Brain microvascular endothelial cell (primary cell): Measurements from ENCODE around the gene EFHC1.
A peak's percentile ranks its signal among the peaks of the same experiment; 100 is the strongest.
"Not testable (repeated sequence)": the region's sequence is repeated elsewhere in the genome, so short reads cannot be mapped to it uniquely, and the experiment has no call there.

Source experiments
- DNase-seq: peaks from one replicate; pipeline ENCODE4 v3.0.0-alpha.2; 2020
- H3K27ac ChIP-seq: fragments of 250-450 bp; sonication (Bioruptor Pico); 2 replicates; pipeline ENCODE4 v1.5.1; 2020; ENCODE audit warnings: mild to moderate bottlenecking, moderate library complexity
- H3K27me3 ChIP-seq: fragments of 250-450 bp; sonication (Bioruptor Pico); replicated peaks from 2 replicates; pipeline ENCODE4 v1.5.1; 2020; ENCODE audit warnings: mild to moderate bottlenecking
- H3K36me3 ChIP-seq: fragments of 250-450 bp; sonication (Bioruptor Pico); replicated peaks from 2 replicates; pipeline ENCODE4 v1.5.1; 2020; ENCODE audit warnings: mild to moderate bottlenecking
- H3K4me3 ChIP-seq: 2 replicates; pipeline ENCODE4 v1.5.1; 2011; ENCODE audit warnings: low read depth, mild to moderate bottlenecking, control low read depth, low read length, moderate library complexity
- CTCF ChIP-seq: IDR thresholded peaks from 2 replicates; pipeline ENCODE4 v1.5.1; 2011; ENCODE audit warnings: low read depth, mild to moderate bottlenecking, moderate library complexity, low read length, control low read depth, inconsistent platforms; ENCODE audit errors: missing control alignments
- in situ Hi-C: cut with HindIII; loops from 2 replicates; pipeline ENCODE4 v1.10.0; 2017; ENCODE audit warnings: low sequenced_read_pairs, low pct_ligation_motif_present

The EFHC1 gene

GRCh38 chr6:52423971-52424381, 3.8 kb downstream of the EFHC1 start:
- DNase-seq, result peak; percentile 89
- Histone ChIP-seq H3K4me3 (no peak overlapping the region), H3K27me3 (no peaks in the 10 kb centered on the region), H3K27ac (peak overlapping the region; percentile 72), H3K36me3 (no peaks in the 10 kb centered on the region)
- in situ Hi-C loops, result loop anchor here (25.0 kb wide), 1 partner anchor 238 kb away; the partner anchor contains the start of gene TMEM14A
- TF ChIP-seq CTCF, result no peak

GRCh38 chr6:52424513-52424912, 4.4 kb downstream of the EFHC1 start:
- H3K4me3 ChIP-seq, result no peak overlapping the region
- TF ChIP-seq CTCF, result no peak
- no peaks in the 10 kb centered on the region for H3K27me3 ChIP-seq
- peak overlapping the region; percentile 72 for H3K27ac ChIP-seq
- in situ Hi-C loops, result loop anchor here (25.0 kb wide), 1 partner anchor 238 kb away; the partner anchor contains the start of gene TMEM14A
- no peak for DNase-seq
- no peaks in the 10 kb centered on the region for H3K36me3 ChIP-seq

GRCh38 chr6:52426667-52427066, 6.5 kb downstream of the EFHC1 start:
- no peak for DNase-seq
- H3K4me3 ChIP-seq, result no peak overlapping the region
- no peak for TF ChIP-seq CTCF
- in situ Hi-C loops, result no loop called here
- H3K36me3 ChIP-seq, result no peaks in the 10 kb centered on the region
- H3K27me3 ChIP-seq, result no peaks in the 10 kb centered on the region
- no peak overlapping the region for H3K27ac ChIP-seq

GRCh38 chr6:52433294-52433693, 13.2 kb downstream of the EFHC1 start:
- in situ Hi-C loops, H3K27me3 ChIP-seq, H3K27ac ChIP-seq, DNase-seq, H3K36me3 ChIP-seq, H3K4me3 ChIP-seq: not testable (repeated sequence)

GRCh38 chr6:52435345-52435744, 15.2 kb downstream of the EFHC1 start:
- no peak for TF ChIP-seq CTCF
- no peaks in the 10 kb centered on the region for H3K36me3 ChIP-seq
- no peak for DNase-seq
- H3K4me3 ChIP-seq, result no peak overlapping the region
- in situ Hi-C loops, result no loop called here
- H3K27ac ChIP-seq, result no peak overlapping the region
- H3K27me3 ChIP-seq, result no peaks in the 10 kb centered on the region

- no peaks in the 10 kb centered on the region for H3K36me3 ChIP-seq
- no peak overlapping the region for H3K4me3 ChIP-seq
- in situ Hi-C loops, result no loop called here
- no peak for TF ChIP-seq CTCF
- no peaks in the 10 kb centered on the region for H3K27me3 ChIP-seq
- no peak for DNase-seq
- no peak overlapping the region for H3K27ac ChIP-seq
These were observed 18.8 kb downstream of the EFHC1 start for GRCh38 chr6:52438926-52439325.
